Spleen (tissue), 11 donors: ENCODE data around the gene MUC20. TPM values are rescaled to one million over a fixed set of nuclear protein-coding genes. Genes with fewer than 3 reads are reported as not detected.

Experiments used
- DNase-seq: peaks from one replicate; pipeline ENCODE4 v3.0.0-alpha.2; 2020
- H3K27ac ChIP-seq, 8 donors: fragments of 200-600 bp; sonication (generic) in 7 of 8; 1 replicate in 4 of 8; 2 replicates in 4 of 8; pipeline versions ENCODE4 v1.5.0 to v1.8.0; 2016 to 2021; ENCODE audit warnings: inconsistent platforms in 4 of 8, mild to moderate bottlenecking in 4 of 8, moderate library complexity in 1 of 8
- H3K27me3 ChIP-seq, 7 donors: fragments of 200-600 bp; sonication (generic) in 6 of 7; replicated peaks in 1 of 7; 1 replicate in 4 of 7; 2 replicates in 3 of 7; pipeline versions ENCODE4 v1.5.0 to v1.8.0; 2016 to 2021; ENCODE audit warnings: inconsistent platforms in 3 of 7, mild to moderate bottlenecking in 1 of 7
- H3K36me3 ChIP-seq, 6 donors: fragments of 200-600 bp; sonication (generic) in 5 of 6; 1 replicate in 4 of 6; 2 replicates in 2 of 6; pipeline versions ENCODE4 v1.5.0 to v1.8.0; 2016 to 2021; ENCODE audit warnings: inconsistent platforms in 2 of 6
- H3K4me1 ChIP-seq, 6 donors: fragments of 200-600 bp; sonication (generic) in 5 of 6; 1 replicate in 3 of 6; 2 replicates in 3 of 6; pipeline versions ENCODE4 v1.5.0 to v1.8.0; 2016 to 2021; ENCODE audit warnings: inconsistent platforms in 3 of 6
- H3K4me3 ChIP-seq, 8 donors: fragments of 200-600 bp; sonication (generic) in 7 of 8; 1 replicate in 4 of 8; 2 replicates in 4 of 8; pipeline versions ENCODE4 v1.5.0 to v1.8.0; 2016 to 2021; ENCODE audit warnings: inconsistent platforms in 4 of 8, mild to moderate bottlenecking in 4 of 8, moderate library complexity in 2 of 8
- H3K9me3 ChIP-seq, 8 donors: fragments of 200-600 bp; sonication (generic) in 7 of 8; 1 replicate in 4 of 8; 2 replicates in 4 of 8; pipeline versions ENCODE4 v1.5.0 to v1.8.0; 2016 to 2021; ENCODE audit warnings: inconsistent platforms in 4 of 8
- CTCF ChIP-seq, 11 experiments: fragments of 200-600 bp in 7 of 11; fragments of 450-650 bp in 4 of 11; sonication (generic) in 4 of 11; IDR thresholded peaks in 8 of 11; conservative IDR thresholded peaks in 3 of 11; 1 replicate in 7 of 11; 2 replicates in 4 of 11; pipeline versions ENCODE4 v1.4.0 to v1.8.0; 2016 to 2021; ENCODE audit warnings: antibody characterized with exemption in 11 of 11, inconsistent platforms in 4 of 11, mild to moderate bottlenecking in 1 of 11
- POLR2A ChIP-seq, 3 donors: fragments of 450-650 bp; IDR thresholded peaks; one replicate each; pipeline ENCODE4 v1.5.1; 2017; ENCODE audit warnings: antibody characterized with exemption in 3 of 3, mild to moderate bottlenecking in 1 of 3
- POLR2AphosphoS5 ChIP-seq, 3 donors: sonication (generic); formaldehyde crosslinking; IDR thresholded peaks; one replicate each; pipeline ENCODE4 v1.5.1; 2017; ENCODE audit warnings: antibody characterized with exemption in 3 of 3
- WGBS, 5 donors: extraction: QIAGEN DNeasy Blood & Tissue Kit in 3 of 5; methylation state at CpG; one replicate each; pipeline versions ENCODE4 v1.1.5 to v1.1.7; 2013 to 2018; 5-methylcytosine and 5-hydroxymethylcytosine counted together
- intact Hi-C: fragments of 100-400 bp; cut with DNase I; formaldehyde crosslinking; loops from one replicate; pipeline ENCODE4 v1.15.0; 2023; ENCODE audit warnings: low total_unique reads
- polyA plus RNA-seq, 3 donors: library from polyadenylated mRNA; stranded (reverse); fragments of 200-250 nt; gene quantifications; one replicate each; pipeline ENCODE4 v1.2.1, GENCODE V29; 2013
- total RNA-seq, 7 donors: library from RNA; depleted of rRNA in 3 of 7; stranded (reverse); fragments of >200 nt in 3 of 7; fragmentation: NEBNext Ultra II Directional in 4 of 7; extraction: Animal tissue kit (Norgen Biotek cat#: 25700) in 4 of 7; gene quantifications; one replicate each; pipeline versions ENCODE4 v1.1.0 to v1.2.1, GENCODE V29; 2016 to 2021
- donor health status: healthy with polysubstance abuse.
- donor health status: DM: no; HTN: no; CAD: no; lungs with moderate emphysema.
- donor health status: DM: no; HTN: no; CAD: no.
- donor health status: Bipolar disorder and iron deficiency.
- donor health status: healthy.
- donor health status: DM: no; HTN: no; CAD: no.
- donor health status: DM: yes; HTN: yes; CAD: no.

Gene MUC20
- total and polyA plus RNA-seq, 10 donors, result 0.38 to 13.6 (median 3.2) TPM

GRCh38 chr3:195766671-195767070, 45.9 kb downstream of the MUC20 start:
- Histone ChIP-seq H3K36me3 (no peaks in the 10 kb centered on the region), H3K27me3 (peaks cover 0 to 34% (median 18%) of the 10 kb centered on the region in 7 donors), H3K9me3 (no peaks in the 10 kb centered on the region), H3K4me3 (no peak overlapping the region), H3K27ac (no peak overlapping the region), H3K4me1 (peaks cover 0 to 6% (median 4%) of the 10 kb centered on the region in 6 donors)
- TF ChIP-seq POLR2AphosphoS5 (IDR thresholded peaks at IDR 0.05) (no peak), CTCF (IDR thresholded peaks at IDR 0.05 in 8 of 11, conservative IDR thresholded peaks at IDR 0.05 in 3 of 11) (no peak), POLR2A (IDR thresholded peaks at IDR 0.05) (no peak)
- peak; percentile 52 for DNase-seq
- intact Hi-C loops, result no loop called here
- WGBS, 5 donors, result 94 to 98% (median 95%) methylated on average over 14 of the region's 14 CpGs

GRCh38 chr3:195767792-195768191, 47.0 kb downstream of the MUC20 start:
- peak; percentile 42 for DNase-seq
- H3K9me3 ChIP-seq, result no peaks in the 10 kb centered on the region
- no peaks in the 10 kb centered on the region for H3K4me1 ChIP-seq
- TF ChIP-seq CTCF (IDR thresholded peaks at IDR 0.05 in 8 of 11, conservative IDR thresholded peaks at IDR 0.05 in 3 of 11) (no peak), POLR2AphosphoS5 (IDR thresholded peaks at IDR 0.05) (no peak), POLR2A (IDR thresholded peaks at IDR 0.05) (no peak)
- WGBS, 5 donors, result 75 to 97% (median 79%) methylated on average over 7 to 10 of the region's 10 CpGs
- no peak overlapping the region for H3K4me3 ChIP-seq
- H3K27ac ChIP-seq, result no peak overlapping the region
- H3K36me3 ChIP-seq, result no peaks in the 10 kb centered on the region
- peaks cover 0 to 24% (median 9%) of the 10 kb centered on the region in 7 donors for H3K27me3 ChIP-seq
- intact Hi-C loops, result no loop called here

GRCh38 chr3:195768414-195768813, 47.6 kb downstream of the MUC20 start:
- 72 to 91% (median 86%) methylated on average over 6 of the region's 6 CpGs for WGBS, 5 donors
- Histone ChIP-seq H3K4me3 (no peak overlapping the region), H3K27ac (no peak overlapping the region), H3K4me1 (no peaks in the 10 kb centered on the region), H3K27me3 (peaks cover 0 to 18% (median 2%) of the 10 kb centered on the region in 7 donors), H3K9me3 (no peaks in the 10 kb centered on the region), H3K36me3 (no peaks in the 10 kb centered on the region)
- DNase-seq, result peak; percentile 39
- intact Hi-C loops, result no loop called here
- TF ChIP-seq POLR2AphosphoS5 (IDR thresholded peaks at IDR 0.05), result no peak
- TF ChIP-seq POLR2A (IDR thresholded peaks at IDR 0.05), result no peak
- no peak for TF ChIP-seq CTCF (IDR thresholded peaks at IDR 0.05 in 8 of 11, conservative IDR thresholded peaks at IDR 0.05 in 3 of 11)

GRCh38 chr3:195768831-195769303, 48.1 kb downstream of the MUC20 start:
- TF ChIP-seq POLR2AphosphoS5 (IDR thresholded peaks at IDR 0.05), result no peak
- TF ChIP-seq POLR2A (IDR thresholded peaks at IDR 0.05), result no peak
- TF ChIP-seq CTCF (IDR thresholded peaks at IDR 0.05 in 8 of 11, conservative IDR thresholded peaks at IDR 0.05 in 3 of 11), result no peak
- intact Hi-C loops, result no loop called here
- Histone ChIP-seq H3K27me3 (peaks cover 0 to 14% (median 0%) of the 10 kb centered on the region in 7 donors), H3K27ac (no peak overlapping the region), H3K9me3 (no peaks in the 10 kb centered on the region), H3K36me3 (no peaks in the 10 kb centered on the region), H3K4me3 (no peak overlapping the region), H3K4me1 (no peaks in the 10 kb centered on the region)
- 76 to 91% (median 90%) methylated on average over 13 to 17 of the region's 17 CpGs for WGBS, 5 donors
- no peak for DNase-seq
